SK-N-SH treated with all-trans-retinoic acid at 6 μM for 48 hours (cell line): ENCODE data around the gene ZNF536.
"Not testable (repeated sequence)": the region's sequence is repeated elsewhere in the genome, so short reads cannot be mapped to it uniquely, and the experiment has no call there.

Source experiments
- ATAC-seq: fragments of 200-7000 bp; cut with Tn5 transposase; 3 replicates; pipeline ENCODE4 v1.9.1; 2020; ENCODE audit warnings: mild to moderate bottlenecking, moderate library complexity
- ARNTL ChIP-seq: fragments of 450-650 bp; formaldehyde crosslinking; IDR thresholded peaks from 2 replicates; pipeline ENCODE4 v1.5.0; 2020; ENCODE audit warnings: low read depth, mild to moderate bottlenecking, moderate library complexity, borderline replicate concordance
- BACH2 ChIP-seq: fragments of 250-450 bp; sonication (Bioruptor Pico); IDR thresholded peaks from 2 replicates; pipeline ENCODE4 v1.9.0; 2021; ENCODE audit warnings: mild to moderate bottlenecking, borderline replicate concordance
- CSDC2 ChIP-seq: fragments of 250-450 bp; sonication (Bioruptor Pico); IDR thresholded peaks from 2 replicates; pipeline ENCODE4 v1.5.0; 2020; ENCODE audit warnings: mild to moderate bottlenecking, moderate library complexity
- ESRRG ChIP-seq: fragments of 250-450 bp; sonication (Bioruptor Pico); IDR thresholded peaks from 2 replicates; pipeline ENCODE4 v1.6.1; 2021; ENCODE audit warnings: mild to moderate bottlenecking
- GLIS3 ChIP-seq: fragments of 250-450 bp; sonication (Bioruptor Pico); IDR thresholded peaks from 2 replicates; pipeline ENCODE4 v1.5.0; 2020; ENCODE audit warnings: mild to moderate bottlenecking, moderate library complexity
- ISL1 ChIP-seq: fragments of 250-450 bp; sonication (Bioruptor Pico); IDR thresholded peaks from 2 replicates; pipeline ENCODE4 v2.1.2; 2022; ENCODE audit warnings: mild to moderate bottlenecking, moderate library complexity
- OSR1 ChIP-seq: fragments of 250-450 bp; sonication (Bioruptor Pico); IDR thresholded peaks from 2 replicates; pipeline ENCODE4 v1.8.0; 2022; ENCODE audit warnings: moderate library complexity, mild to moderate bottlenecking, inconsistent platforms
- PATZ1 ChIP-seq: fragments of 250-450 bp; sonication (Bioruptor Pico); IDR thresholded peaks from 2 replicates; pipeline ENCODE4 v1.8.0; 2020; ENCODE audit warnings: mild to moderate bottlenecking, moderate library complexity, borderline replicate concordance
- PPARA ChIP-seq: fragments of 250-450 bp; sonication (Bioruptor Pico); IDR thresholded peaks from 2 replicates; pipeline ENCODE4 v1.5.0; 2020; ENCODE audit warnings: mild to moderate bottlenecking, borderline replicate concordance
- RARB ChIP-seq: fragments of 250-450 bp; sonication (Bioruptor Pico); IDR thresholded peaks from 2 replicates; pipeline ENCODE4 v1.8.0; 2021; ENCODE audit warnings: mild to moderate bottlenecking, moderate library complexity
- SNAI2 ChIP-seq: fragments of 250-450 bp; sonication (Bioruptor Pico); IDR thresholded peaks from 2 replicates; pipeline ENCODE4 v1.5.0; 2020; ENCODE audit warnings: mild to moderate bottlenecking, moderate library complexity
- TCF4 ChIP-seq: fragments of 250-450 bp; sonication (Bioruptor Pico); IDR thresholded peaks from 2 replicates; pipeline ENCODE4 v1.8.0; 2021; ENCODE audit warnings: mild to moderate bottlenecking, moderate library complexity, borderline replicate concordance
- TOX ChIP-seq: fragments of 250-450 bp; sonication (Bioruptor Pico); IDR thresholded peaks from 2 replicates; pipeline ENCODE4 v1.8.0; 2021; ENCODE audit warnings: mild to moderate bottlenecking, moderate library complexity, borderline replicate concordance
- ZC3H10 ChIP-seq: fragments of 250-450 bp; sonication (Bioruptor Pico); IDR thresholded peaks from 2 replicates; pipeline ENCODE4 v1.5.1; 2021; ENCODE audit warnings: mild to moderate bottlenecking, moderate library complexity
- ZFP30 ChIP-seq: fragments of 450-650 bp; formaldehyde crosslinking; IDR thresholded peaks from 2 replicates; pipeline ENCODE4 v1.5.0; 2022; ENCODE audit warnings: mild to moderate bottlenecking, moderate library complexity
- ZNF565 ChIP-seq: fragments of 450-650 bp; formaldehyde crosslinking; conservative IDR thresholded peaks from 2 replicates; pipeline ENCODE4 v1.5.0; 2020; ENCODE audit warnings: low read depth, mild to moderate bottlenecking, moderate library complexity
- ZNF70 ChIP-seq: fragments of 450-650 bp; formaldehyde crosslinking; IDR thresholded peaks from 2 replicates; pipeline ENCODE4 v1.5.0; 2020; ENCODE audit warnings: mild to moderate bottlenecking, moderate library complexity
- TF ChIP-seq, protein P1 (sequence below): fragments of 250-450 bp; sonication (Bioruptor Pico); IDR thresholded peaks from 2 replicates; pipeline ENCODE4 v1.5.0; 2020; ENCODE audit warnings: mild to moderate bottlenecking, moderate library complexity
- TF ChIP-seq, protein P2 (sequence below): fragments of 250-450 bp; sonication (Bioruptor Pico); IDR thresholded peaks from 2 replicates; pipeline ENCODE4 v1.8.0; 2021; ENCODE audit warnings: low read depth, mild to moderate bottlenecking, moderate library complexity, borderline replicate concordance
- TF ChIP-seq, protein P3 (sequence below): fragments of 250-450 bp; sonication (Bioruptor Pico); IDR thresholded peaks from 2 replicates; pipeline ENCODE4 v1.5.1; 2021; ENCODE audit warnings: mild to moderate bottlenecking, moderate library complexity

Gene ZNF536

GRCh38 chr19:30395283-30395682 is 23.1 kb downstream of the ZNF536 start:
- TF ChIP-seq ARNTL (CRISPR knock-in tag) = no peak
- no peak for TF ChIP-seq SNAI2
- TF ChIP-seq, protein P1, sequence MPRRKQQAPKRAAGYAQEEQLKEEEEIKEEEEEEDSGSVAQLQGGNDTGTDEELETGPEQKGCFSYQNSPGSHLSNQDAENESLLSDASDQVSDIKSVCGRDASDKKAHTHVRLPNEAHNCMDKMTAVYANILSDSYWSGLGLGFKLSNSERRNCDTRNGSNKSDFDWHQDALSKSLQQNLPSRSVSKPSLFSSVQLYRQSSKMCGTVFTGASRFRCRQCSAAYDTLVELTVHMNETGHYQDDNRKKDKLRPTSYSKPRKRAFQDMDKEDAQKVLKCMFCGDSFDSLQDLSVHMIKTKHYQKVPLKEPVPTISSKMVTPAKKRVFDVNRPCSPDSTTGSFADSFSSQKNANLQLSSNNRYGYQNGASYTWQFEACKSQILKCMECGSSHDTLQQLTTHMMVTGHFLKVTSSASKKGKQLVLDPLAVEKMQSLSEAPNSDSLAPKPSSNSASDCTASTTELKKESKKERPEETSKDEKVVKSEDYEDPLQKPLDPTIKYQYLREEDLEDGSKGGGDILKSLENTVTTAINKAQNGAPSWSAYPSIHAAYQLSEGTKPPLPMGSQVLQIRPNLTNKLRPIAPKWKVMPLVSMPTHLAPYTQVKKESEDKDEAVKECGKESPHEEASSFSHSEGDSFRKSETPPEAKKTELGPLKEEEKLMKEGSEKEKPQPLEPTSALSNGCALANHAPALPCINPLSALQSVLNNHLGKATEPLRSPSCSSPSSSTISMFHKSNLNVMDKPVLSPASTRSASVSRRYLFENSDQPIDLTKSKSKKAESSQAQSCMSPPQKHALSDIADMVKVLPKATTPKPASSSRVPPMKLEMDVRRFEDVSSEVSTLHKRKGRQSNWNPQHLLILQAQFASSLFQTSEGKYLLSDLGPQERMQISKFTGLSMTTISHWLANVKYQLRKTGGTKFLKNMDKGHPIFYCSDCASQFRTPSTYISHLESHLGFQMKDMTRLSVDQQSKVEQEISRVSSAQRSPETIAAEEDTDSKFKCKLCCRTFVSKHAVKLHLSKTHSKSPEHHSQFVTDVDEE (CRISPR knock-in tag) = no peak
- no peak for TF ChIP-seq ESRRG
- TF ChIP-seq ZNF70 = no peak
- no peak for TF ChIP-seq ZFP30 (CRISPR knock-in tag)
- TF ChIP-seq GLIS3 = no peak
- TF ChIP-seq TCF4 = no peak
- TF ChIP-seq TOX (CRISPR knock-in tag) = no peak
- no peak for TF ChIP-seq CSDC2 (CRISPR knock-in tag)
- TF ChIP-seq, protein P2, sequence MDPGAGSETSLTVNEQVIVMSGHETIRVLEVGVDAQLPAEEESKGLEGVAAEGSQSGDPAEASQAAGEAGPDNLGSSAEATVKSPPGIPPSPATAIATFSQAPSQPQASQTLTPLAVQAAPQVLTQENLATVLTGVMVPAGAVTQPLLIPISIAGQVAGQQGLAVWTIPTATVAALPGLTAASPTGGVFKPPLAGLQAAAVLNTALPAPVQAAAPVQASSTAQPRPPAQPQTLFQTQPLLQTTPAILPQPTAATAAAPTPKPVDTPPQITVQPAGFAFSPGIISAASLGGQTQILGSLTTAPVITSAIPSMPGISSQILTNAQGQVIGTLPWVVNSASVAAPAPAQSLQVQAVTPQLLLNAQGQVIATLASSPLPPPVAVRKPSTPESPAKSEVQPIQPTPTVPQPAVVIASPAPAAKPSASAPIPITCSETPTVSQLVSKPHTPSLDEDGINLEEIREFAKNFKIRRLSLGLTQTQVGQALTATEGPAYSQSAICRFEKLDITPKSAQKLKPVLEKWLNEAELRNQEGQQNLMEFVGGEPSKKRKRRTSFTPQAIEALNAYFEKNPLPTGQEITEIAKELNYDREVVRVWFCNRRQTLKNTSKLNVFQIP (CRISPR knock-in tag) = no peak
- TF ChIP-seq PPARA = no peak
- TF ChIP-seq, protein P3, sequence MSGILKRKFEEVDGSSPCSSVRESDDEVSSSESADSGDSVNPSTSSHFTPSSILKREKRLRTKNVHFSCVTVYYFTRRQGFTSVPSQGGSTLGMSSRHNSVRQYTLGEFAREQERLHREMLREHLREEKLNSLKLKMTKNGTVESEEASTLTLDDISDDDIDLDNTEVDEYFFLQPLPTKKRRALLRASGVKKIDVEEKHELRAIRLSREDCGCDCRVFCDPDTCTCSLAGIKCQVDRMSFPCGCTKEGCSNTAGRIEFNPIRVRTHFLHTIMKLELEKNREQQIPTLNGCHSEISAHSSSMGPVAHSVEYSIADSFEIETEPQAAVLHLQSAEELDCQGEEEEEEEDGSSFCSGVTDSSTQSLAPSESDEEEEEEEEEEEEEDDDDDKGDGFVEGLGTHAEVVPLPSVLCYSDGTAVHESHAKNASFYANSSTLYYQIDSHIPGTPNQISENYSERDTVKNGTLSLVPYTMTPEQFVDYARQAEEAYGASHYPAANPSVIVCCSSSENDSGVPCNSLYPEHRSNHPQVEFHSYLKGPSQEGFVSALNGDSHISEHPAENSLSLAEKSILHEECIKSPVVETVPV (CRISPR knock-in tag) = no peak
- no peak for TF ChIP-seq ISL1 (CRISPR knock-in tag)
- TF ChIP-seq OSR1 = no peak
- TF ChIP-seq RARB (CRISPR knock-in tag) = no peak
- no peak for TF ChIP-seq PATZ1 (CRISPR knock-in tag)
- no peak for TF ChIP-seq ZNF565 (CRISPR knock-in tag)
- no peak for TF ChIP-seq BACH2 (CRISPR knock-in tag)
- TF ChIP-seq, all 23 proteins: peak for 0
- ATAC-seq = no peak

DNA sequence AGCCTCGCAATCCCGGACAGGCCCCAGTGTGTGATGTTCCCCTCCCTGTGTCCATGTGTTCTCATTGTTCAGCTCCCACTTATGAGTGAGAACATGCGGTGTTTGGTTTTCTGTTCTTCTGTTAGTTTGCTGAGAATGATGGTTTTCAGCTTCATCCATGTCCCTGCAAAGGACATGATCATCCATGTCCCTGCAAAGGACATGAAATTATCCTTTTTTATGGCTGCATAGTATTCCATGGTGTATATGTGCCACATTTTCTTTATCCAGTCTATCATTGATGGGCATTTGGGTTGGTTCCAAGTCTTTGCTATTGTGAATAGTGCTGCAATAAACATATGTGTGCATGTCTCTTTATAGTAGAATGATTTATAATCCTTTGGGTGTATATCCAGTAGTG is 26.4 kb downstream of the ZNF536 start:
- ATAC-seq = not testable (repeated sequence)

DNA sequence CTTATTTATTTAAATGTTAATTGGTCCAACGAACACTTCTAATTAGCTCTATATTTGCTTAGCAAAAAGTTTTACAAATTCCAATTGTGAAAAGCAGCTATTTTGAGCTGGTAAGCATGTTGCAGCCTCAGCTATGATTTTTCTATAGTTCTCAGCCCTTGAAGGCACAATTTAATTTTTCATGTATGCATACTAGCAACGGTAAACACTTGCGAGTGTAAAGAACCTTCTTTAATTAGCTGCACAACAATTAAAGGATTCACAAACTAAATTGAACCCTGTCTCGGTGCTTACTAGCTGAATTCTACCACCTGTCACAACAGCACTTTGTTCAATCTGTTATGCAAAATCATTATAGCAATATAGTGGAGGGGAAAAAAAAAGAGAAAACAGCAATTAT is 29.8 kb downstream of the ZNF536 start:
- no peak for ATAC-seq
- no peak for TF ChIP-seq GLIS3
- no peak for TF ChIP-seq ZFP30 (CRISPR knock-in tag)
- no peak for TF ChIP-seq PATZ1 (CRISPR knock-in tag)
- no peak for TF ChIP-seq PPARA
- TF ChIP-seq ZC3H10 (CRISPR knock-in tag) = no peak
- TF ChIP-seq, protein P2 (CRISPR knock-in tag) = no peak
- TF ChIP-seq ZNF70 = no peak
- no peak for TF ChIP-seq OSR1
